ENCODE measurements around the gene ATP2B1. TPM values are rescaled to one million over a fixed set of nuclear protein-coding genes. Genes with fewer than 3 reads are reported as not detected.

The ATP2B1 gene
- total RNA-seq, 1 experiment from 2014 or later: 20.6 TPM

DNA sequence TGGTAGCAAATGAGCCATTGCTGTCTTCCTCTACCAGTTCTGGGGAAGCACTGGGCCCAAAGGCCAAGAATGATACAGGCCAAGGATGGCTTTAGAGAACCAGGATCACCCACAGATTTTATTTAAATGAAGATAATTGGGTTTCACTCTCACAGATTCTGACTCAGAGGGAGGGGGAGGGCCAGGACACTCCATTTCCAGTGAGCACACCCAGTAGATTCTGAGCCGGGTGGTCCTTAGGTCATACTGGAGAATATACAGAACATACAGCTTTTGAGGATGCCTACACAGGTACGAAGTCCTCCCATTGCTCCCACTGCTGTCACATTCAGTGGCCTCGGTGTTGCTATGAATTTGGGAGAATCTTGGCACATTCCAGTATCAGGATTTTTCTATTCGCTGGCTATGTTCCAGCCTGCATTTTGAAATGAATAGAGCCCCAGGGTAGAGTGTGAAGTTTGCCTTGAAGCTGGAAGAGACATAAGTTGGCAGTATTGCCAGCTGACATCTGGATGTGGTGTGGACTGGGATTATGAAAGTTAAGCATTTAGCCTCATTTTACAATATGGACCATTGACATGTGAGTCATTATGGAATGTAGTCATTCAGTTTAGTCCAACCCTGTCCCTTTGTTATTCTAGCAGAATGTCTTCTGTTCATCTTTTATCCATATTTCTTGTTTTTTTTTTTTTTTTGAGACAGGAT, 137.0 kb downstream of the ATP2B1 start:
- no peak overlapping the region for H3K56ac ChIP-seq (ENCODE audit: insufficient read length, low read depth, low read length)
- Mint-ChIP-seq H3K27ac (peak overlapping the region in 1 of 3 experiments; percentile 31; a peak in 1 of 7 replicates), H3K36me3 (ENCODE audit: insufficient read depth in 1 of 3, low read depth in 3 of 3) (no peaks in the 10 kb centered on the region), H3K4me1 (peaks cover 6 to 8% of the 10 kb centered on the region in 2 experiments; a peak in 3 of 4 replicates), H3K9me3 (no peaks in the 10 kb centered on the region), H3K4me3 (no peak overlapping the region), H3K27me3 (ENCODE audit: low read depth) (no peaks in the 10 kb centered on the region)
- WGBS (ENCODE audit: extremely low coverage, insufficient read length, low lambda C conversion rate): no CpG with 5 or more reads among the region's 4 CpGs
- DNase-seq: no peak
- H2BK12ac ChIP-seq (ENCODE audit: insufficient read length, low read depth, low read length): no peak overlapping the region
- H2BK5ac ChIP-seq (ENCODE audit: insufficient read length, low read length): no peak overlapping the region
- no peak overlapping the region for H3K4me2 ChIP-seq (ENCODE audit: insufficient read depth, insufficient read length, low read length)
- no peak overlapping the region for H3T11ph ChIP-seq (ENCODE audit: low read length)
- H3K4me1 ChIP-seq (ENCODE audit: insufficient read depth, low read length): no peaks in the 10 kb centered on the region
- no peak overlapping the region for H2AK5ac ChIP-seq (ENCODE audit: insufficient read length, low read length)
- H2BK20ac ChIP-seq (ENCODE audit: low read depth, low read length, poor library complexity, severe bottlenecking): no peak overlapping the region
- H3K79me2 ChIP-seq (ENCODE audit: insufficient read depth, low read length): no peaks in the 10 kb centered on the region
- H2BK15ac ChIP-seq (ENCODE audit: low read depth, low read length): no peak overlapping the region
- no peak overlapping the region for H3K4ac ChIP-seq (ENCODE audit: low read depth, low read length)
- no peak overlapping the region for H3K23ac ChIP-seq (ENCODE audit: insufficient read length, low read depth, low read length)
- H3K9me3 ChIP-seq (ENCODE audit: control insufficient read depth, low read depth, low read length): no peaks in the 10 kb centered on the region
- H2AFZ ChIP-seq (ENCODE audit: low read length): no peak overlapping the region
- H4K20me1 ChIP-seq (ENCODE audit: control insufficient read depth, insufficient read depth, insufficient read length): no peaks in the 10 kb centered on the region
- no peak overlapping the region for H2BK120ac ChIP-seq (ENCODE audit: low read depth, low read length, poor library complexity, severe bottlenecking)
- H3K14ac ChIP-seq (ENCODE audit: insufficient read depth, low read length): no peak overlapping the region
- no peaks in the 10 kb centered on the region for H3K23me2 ChIP-seq (ENCODE audit: insufficient read length, low read depth, low read length, poor library complexity, severe bottlenecking)
- H4K5ac ChIP-seq (ENCODE audit: insufficient read length, low read depth, low read length): no peak overlapping the region
- H3K9ac ChIP-seq (ENCODE audit: extremely low read depth, insufficient read length, low read length): no peak overlapping the region
- TF ChIP-seq CTCF (conservative IDR thresholded peaks at IDR 0.05): no peak
- H3K27ac ChIP-seq (ENCODE audit: insufficient read length, low read depth, low read length): no peak overlapping the region
- H3K79me1 ChIP-seq (ENCODE audit: insufficient read depth, low read depth, low read length, poor library complexity, severe bottlenecking): no peaks in the 10 kb centered on the region
- no peaks in the 10 kb centered on the region for H3K27me3 ChIP-seq (ENCODE audit: insufficient read depth, low read length)
- no peak overlapping the region for H3K18ac ChIP-seq (ENCODE audit: insufficient read length, low read depth, low read length)
- no peak overlapping the region for H4K91ac ChIP-seq (ENCODE audit: insufficient read length, low read depth, low read length)
- H4K8ac ChIP-seq (replicated peaks; ENCODE audit: insufficient read length, low read depth, low read length): no peak overlapping the region
